ENCODE measurements around the gene LPP.

Gene LPP

GRCh38 chr3:188455748-188456147 lies 301.8 kb downstream of the LPP start:
- no peak for DNase-seq (ENCODE audit: extremely low read depth in 1 of 2, low read depth in 1 of 2)

- DNase-seq (ENCODE audit: extremely low read depth in 1 of 2, low read depth in 1 of 2) = no peak
Observed at GRCh38 chr3:188458756-188459155, 304.8 kb downstream of the LPP start.

- no peak for DNase-seq (ENCODE audit: extremely low read depth in 1 of 2, low read depth in 1 of 2)
Observed at GRCh38 chr3:188465311-188465710, 311.4 kb downstream of the LPP start.

- DNase-seq (ENCODE audit: extremely low read depth in 1 of 2, low read depth in 1 of 2) = no peak
Observed at GRCh38 chr3:188468196-188468595, 314.2 kb downstream of the LPP start.

GRCh38 chr3:188468662-188469061 lies 314.7 kb downstream of the LPP start:
- no peak for DNase-seq (ENCODE audit: extremely low read depth in 1 of 2, low read depth in 1 of 2)

GRCh38 chr3:188469228-188469885 lies 315.4 kb downstream of the LPP start:
- no peak for DNase-seq (ENCODE audit: extremely low read depth in 1 of 2, low read depth in 1 of 2)

- DNase-seq (ENCODE audit: extremely low read depth in 1 of 2, low read depth in 1 of 2) = no peak
Observed at GRCh38 chr3:188470508-188471130, 316.7 kb downstream of the LPP start.

- DNase-seq (ENCODE audit: extremely low read depth in 1 of 2, low read depth in 1 of 2) = no peak
Observed at GRCh38 chr3:188471723-188472122, 317.8 kb downstream of the LPP start.

GRCh38 chr3:188472336-188472735 lies 318.4 kb downstream of the LPP start:
- no peak for DNase-seq (ENCODE audit: extremely low read depth in 1 of 2, low read depth in 1 of 2)

GRCh38 chr3:188473045-188473444 lies 319.1 kb downstream of the LPP start:
- no peak for DNase-seq (ENCODE audit: extremely low read depth in 1 of 2, low read depth in 1 of 2)

GRCh38 chr3:188473591-188474288 lies 319.8 kb downstream of the LPP start:
- DNase-seq (ENCODE audit: extremely low read depth in 1 of 2, low read depth in 1 of 2) = no peak

- DNase-seq (ENCODE audit: extremely low read depth in 1 of 2, low read depth in 1 of 2) = no peak
Observed at GRCh38 chr3:188476935-188477334, 323.0 kb downstream of the LPP start.

GRCh38 chr3:188480011-188480410 lies 326.1 kb downstream of the LPP start:
- no peak for DNase-seq (ENCODE audit: extremely low read depth in 1 of 2, low read depth in 1 of 2)

GRCh38 chr3:188482929-188483328 lies 329.0 kb downstream of the LPP start:
- no peak for DNase-seq (ENCODE audit: extremely low read depth in 1 of 2, low read depth in 1 of 2)

- no peak for DNase-seq (ENCODE audit: extremely low read depth in 1 of 2, low read depth in 1 of 2)
Observed at GRCh38 chr3:188486126-188486525, 332.2 kb downstream of the LPP start.

GRCh38 chr3:188486952-188487351 lies 333.0 kb downstream of the LPP start:
- no peak for DNase-seq (ENCODE audit: extremely low read depth in 1 of 2, low read depth in 1 of 2)

GRCh38 chr3:188487652-188488051 lies 333.7 kb downstream of the LPP start:
- no peak for DNase-seq (ENCODE audit: extremely low read depth in 1 of 2, low read depth in 1 of 2)

- no peak for DNase-seq (ENCODE audit: extremely low read depth in 1 of 2, low read depth in 1 of 2)
Observed at GRCh38 chr3:188488801-188489200, 334.8 kb downstream of the LPP start.

GRCh38 chr3:188489639-188490405 lies 335.9 kb downstream of the LPP start:
- no peak for DNase-seq (ENCODE audit: extremely low read depth in 1 of 2, low read depth in 1 of 2)

GRCh38 chr3:188490416-188490815 lies 336.5 kb downstream of the LPP start:
- DNase-seq (ENCODE audit: extremely low read depth in 1 of 2, low read depth in 1 of 2) = no peak

GRCh38 chr3:188491276-188491687 lies 337.3 kb downstream of the LPP start:
- no peak for DNase-seq (ENCODE audit: extremely low read depth in 1 of 2, low read depth in 1 of 2)
